Pancreas (tissue), 10 donors: Measurements from ENCODE around the gene RYR3. TPM values are rescaled to one million over a fixed set of nuclear protein-coding genes. Genes with fewer than 3 reads are reported as not detected.

Source experiments
- ATAC-seq, 4 donors: fragments of 200-7000 bp; cut with Tn5 transposase; one replicate each; pipeline versions ENCODE4 v1.8.0 to v1.9.1; 2020; ENCODE audit warnings: mild to moderate bottlenecking in 4 of 4, moderate library complexity in 4 of 4
- DNase-seq, 6 donors: peaks; one replicate each; pipeline ENCODE4 v3.0.0-alpha.2; 2020
- FAIRE-seq: peaks from 2 replicates; lab custom pipeline; 2012; peaks lifted over from hg19 to GRCh38; lab: Jason Lieb, UNC
- H3K27ac ChIP-seq, 4 donors: fragments of 200-600 bp; sonication (generic); 1 replicate in 3 of 4; 2 replicates in 1 of 4; pipeline versions ENCODE4 v1.5.0 to v1.8.0; 2020
- H3K27me3 ChIP-seq, 4 donors: fragments of 200-600 bp; one replicate each; pipeline ENCODE4 v1.8.0; 2021
- H3K36me3 ChIP-seq, 3 donors: fragments of 200-600 bp; sonication (generic) in 1 of 3; one replicate each; pipeline versions ENCODE4 v1.5.0 to v1.8.0; 2020 to 2021
- H3K4me1 ChIP-seq, 3 donors: fragments of 200-600 bp; one replicate each; pipeline ENCODE4 v1.8.0; 2021
- H3K4me3 ChIP-seq, 4 donors: fragments of 200-600 bp; sonication (generic) in 2 of 4; one replicate each; pipeline versions ENCODE4 v1.5.0 to v1.8.0; 2020 to 2021
- H3K9me3 ChIP-seq, 4 donors: fragments of 200-600 bp; one replicate each; pipeline ENCODE4 v1.8.0; 2021
- WGBS, 2 donors: extraction: QIAGEN DNeasy Blood & Tissue Kit; methylation state at CpG; one replicate each; pipeline ENCODE4 v1.1.7; 2013; 5-methylcytosine and 5-hydroxymethylcytosine counted together
- intact Hi-C, 3 donors: fragments of 100-400 bp; cut with DNase I; formaldehyde crosslinking; loops; one replicate each; pipeline versions ENCODE4 v1.11.1 to v1.14.2; 2022
- polyA plus RNA-seq, 2 donors: library from polyadenylated mRNA; stranded (reverse); fragments of 200-250 nt; gene quantifications; one replicate each; pipeline ENCODE4 v1.2.3, GENCODE V29; 2013
- total RNA-seq, 6 donors: library from RNA; stranded (reverse); fragmentation: NEBNext Ultra II Directional in 4 of 6; extraction: Animal tissue kit (Norgen Biotek cat#: 25700) in 4 of 6; gene quantifications; one replicate each; pipeline versions ENCODE4 v1.2.1 to v1.2.4, GENCODE V29; 2021 to 2023
- TF ChIP-seq, protein P1 (sequence below), 4 donors: fragments of 200-600 bp; sonication (generic) in 3 of 4; IDR thresholded peaks; one replicate each; pipeline versions ENCODE4 v1.5.0 to v1.8.0; 2021; ENCODE audit warnings: antibody characterized with exemption in 4 of 4
- donor health status: healthy with polysubstance abuse.
- donor health status: DM: no; HTN: no; CAD: no; lungs with moderate emphysema.
- donor health status: DM: no; HTN: no; CAD: no.
- donor health status: control.
- donor health status: control.
- donor health status: Bipolar disorder and iron deficiency.
- donor health status: DM: yes; HTN: yes; CAD: no.
- donor health status: DM: no; HTN: no; CAD: no.
- donor health status: DM: no; HTN: no; CAD: no.
- donor health status: DM: yes; HTN: yes; CAD: no.

RYR3 gene
- total and polyA plus RNA-seq, 8 donors: 0.03 to 0.52 (median 0.13) TPM

- ATAC-seq (no peak), DNase-seq (no peak), FAIRE-seq (no peak)
- Histone ChIP-seq H3K36me3 (no peaks in the 10 kb centered on the region), H3K27me3 (no peaks in the 10 kb centered on the region), H3K4me3 (no peak overlapping the region), H3K27ac (no peak overlapping the region), H3K9me3 (no peaks in the 10 kb centered on the region), H3K4me1 (no peaks in the 10 kb centered on the region)
- TF ChIP-seq, protein P1, sequence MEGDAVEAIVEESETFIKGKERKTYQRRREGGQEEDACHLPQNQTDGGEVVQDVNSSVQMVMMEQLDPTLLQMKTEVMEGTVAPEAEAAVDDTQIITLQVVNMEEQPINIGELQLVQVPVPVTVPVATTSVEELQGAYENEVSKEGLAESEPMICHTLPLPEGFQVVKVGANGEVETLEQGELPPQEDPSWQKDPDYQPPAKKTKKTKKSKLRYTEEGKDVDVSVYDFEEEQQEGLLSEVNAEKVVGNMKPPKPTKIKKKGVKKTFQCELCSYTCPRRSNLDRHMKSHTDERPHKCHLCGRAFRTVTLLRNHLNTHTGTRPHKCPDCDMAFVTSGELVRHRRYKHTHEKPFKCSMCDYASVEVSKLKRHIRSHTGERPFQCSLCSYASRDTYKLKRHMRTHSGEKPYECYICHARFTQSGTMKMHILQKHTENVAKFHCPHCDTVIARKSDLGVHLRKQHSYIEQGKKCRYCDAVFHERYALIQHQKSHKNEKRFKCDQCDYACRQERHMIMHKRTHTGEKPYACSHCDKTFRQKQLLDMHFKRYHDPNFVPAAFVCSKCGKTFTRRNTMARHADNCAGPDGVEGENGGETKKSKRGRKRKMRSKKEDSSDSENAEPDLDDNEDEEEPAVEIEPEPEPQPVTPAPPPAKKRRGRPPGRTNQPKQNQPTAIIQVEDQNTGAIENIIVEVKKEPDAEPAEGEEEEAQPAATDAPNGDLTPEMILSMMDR (IDR thresholded peaks at IDR 0.05): no peak
- intact Hi-C loops: no loop called here
- 44 to 58% methylated on average over 3 of the region's 3 CpGs for WGBS, 2 donors
Observed at GRCh38 chr15:33442449-33442848, 131.7 kb downstream of the RYR3 start.

GRCh38 chr15:33443708-33444107, 132.9 kb downstream of the RYR3 start:
- intact Hi-C loops: no loop called here
- no peak for ATAC-seq
- H3K9me3 ChIP-seq: no peaks in the 10 kb centered on the region
- FAIRE-seq: no peak
- 19 to 32% methylated on average over 1 of the region's 1 CpG for WGBS, 2 donors
- H3K27ac ChIP-seq: no peak overlapping the region
- TF ChIP-seq, protein P1 (IDR thresholded peaks at IDR 0.05): no peak
- no peaks in the 10 kb centered on the region for H3K27me3 ChIP-seq
- no peak overlapping the region for H3K4me3 ChIP-seq
- no peak for DNase-seq
- no peaks in the 10 kb centered on the region for H3K36me3 ChIP-seq
- no peaks in the 10 kb centered on the region for H3K4me1 ChIP-seq

GRCh38 chr15:33445984-33446383, 135.2 kb downstream of the RYR3 start:
- DNase-seq: no peak
- TF ChIP-seq, protein P1 (IDR thresholded peaks at IDR 0.05): no peak
- no peak for ATAC-seq
- FAIRE-seq: no peak
- Histone ChIP-seq H3K36me3 (no peaks in the 10 kb centered on the region), H3K9me3 (no peaks in the 10 kb centered on the region), H3K4me3 (no peak overlapping the region), H3K27me3 (no peaks in the 10 kb centered on the region), H3K27ac (no peak overlapping the region), H3K4me1 (no peaks in the 10 kb centered on the region)
- intact Hi-C loops: no loop called here
- WGBS, 2 donors: 56 to 71% methylated on average over 4 of the region's 4 CpGs

- no peaks in the 10 kb centered on the region for H3K9me3 ChIP-seq
- WGBS, 2 donors: 55 to 72% methylated on average over 4 of the region's 4 CpGs
- H3K27ac ChIP-seq: no peak overlapping the region
- no peak overlapping the region for H3K4me3 ChIP-seq
- DNase-seq (no peak), FAIRE-seq (no peak), ATAC-seq (no peak)
- no peaks in the 10 kb centered on the region for H3K36me3 ChIP-seq
- no peaks in the 10 kb centered on the region for H3K4me1 ChIP-seq
- TF ChIP-seq, protein P1 (IDR thresholded peaks at IDR 0.05): no peak
- H3K27me3 ChIP-seq: no peaks in the 10 kb centered on the region
- intact Hi-C loops: no loop called here
Observed at GRCh38 chr15:33448151-33448550, 137.4 kb downstream of the RYR3 start.

DNA sequence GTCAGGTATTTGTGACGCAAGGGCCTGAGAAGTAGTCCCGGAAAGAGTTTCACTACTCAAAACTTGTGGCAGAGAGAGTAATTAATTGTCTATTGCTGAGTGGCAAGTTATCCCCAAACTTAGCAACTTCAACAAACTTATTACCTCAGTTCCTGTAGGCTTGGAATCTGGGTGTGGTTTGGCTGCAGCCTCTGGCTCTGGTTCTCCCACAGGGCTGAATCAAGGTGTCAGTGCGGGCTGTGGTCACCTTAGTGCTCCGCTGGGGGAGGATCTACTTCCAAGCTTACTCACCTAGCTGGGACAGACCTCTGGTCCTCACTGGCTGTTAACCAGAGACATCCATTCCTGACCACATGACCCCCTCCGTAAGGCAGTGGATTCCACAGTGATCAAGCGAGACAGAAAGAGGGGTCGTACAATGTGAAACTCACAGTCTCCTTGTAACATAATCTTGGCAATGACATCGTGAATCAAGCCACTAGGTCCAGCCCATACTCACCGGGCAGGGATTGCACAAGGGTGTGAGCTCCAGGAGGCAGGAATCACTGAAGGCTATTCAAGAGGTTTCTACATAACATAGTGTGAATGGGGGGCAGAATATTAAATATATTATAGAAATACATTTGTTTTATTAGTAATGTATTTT, 138.3 kb downstream of the RYR3 start:
- DNase-seq (no peak), FAIRE-seq (no peak), ATAC-seq (peak in 3 of 4 donors; percentile 27 to 73 (median 47))
- Histone ChIP-seq H3K9me3 (no peaks in the 10 kb centered on the region), H3K4me1 (no peaks in the 10 kb centered on the region), H3K27ac (no peak overlapping the region), H3K4me3 (no peak overlapping the region), H3K27me3 (no peaks in the 10 kb centered on the region), H3K36me3 (no peaks in the 10 kb centered on the region)
- 45 to 58% methylated on average over 9 of the region's 9 CpGs for WGBS, 2 donors
- TF ChIP-seq, protein P1 (IDR thresholded peaks at IDR 0.05): no peak
- intact Hi-C loops: no loop called here
